Mesenteric fat pad (tissue), 1 donor: Measurements from ENCODE around the gene TBC1D21. TPM values are rescaled to one million over a fixed set of nuclear protein-coding genes. Genes with fewer than 3 reads are reported as not detected.
"Not testable (repeated sequence)": the region's sequence is repeated elsewhere in the genome, so short reads cannot be mapped to it uniquely, and the experiment has no call there.

Experiments
- DNase-seq: peaks from one replicate; pipeline ENCODE4 v3.0.0-alpha.2; 2020; ENCODE audit warnings: low spot score
- total RNA-seq: library from RNA; stranded (reverse); fragmentation: NEBNext Ultra II Directional; extraction: Animal tissue kit (Norgen Biotek cat#: 25700); gene quantifications from one replicate; pipeline ENCODE4 v1.2.1, GENCODE V29; 2021
- donor health status: DM: yes; HTN: yes; CAD: no.

Gene TBC1D21
- total RNA-seq, 1 donor from 2014 or later, result not detected

DNA sequence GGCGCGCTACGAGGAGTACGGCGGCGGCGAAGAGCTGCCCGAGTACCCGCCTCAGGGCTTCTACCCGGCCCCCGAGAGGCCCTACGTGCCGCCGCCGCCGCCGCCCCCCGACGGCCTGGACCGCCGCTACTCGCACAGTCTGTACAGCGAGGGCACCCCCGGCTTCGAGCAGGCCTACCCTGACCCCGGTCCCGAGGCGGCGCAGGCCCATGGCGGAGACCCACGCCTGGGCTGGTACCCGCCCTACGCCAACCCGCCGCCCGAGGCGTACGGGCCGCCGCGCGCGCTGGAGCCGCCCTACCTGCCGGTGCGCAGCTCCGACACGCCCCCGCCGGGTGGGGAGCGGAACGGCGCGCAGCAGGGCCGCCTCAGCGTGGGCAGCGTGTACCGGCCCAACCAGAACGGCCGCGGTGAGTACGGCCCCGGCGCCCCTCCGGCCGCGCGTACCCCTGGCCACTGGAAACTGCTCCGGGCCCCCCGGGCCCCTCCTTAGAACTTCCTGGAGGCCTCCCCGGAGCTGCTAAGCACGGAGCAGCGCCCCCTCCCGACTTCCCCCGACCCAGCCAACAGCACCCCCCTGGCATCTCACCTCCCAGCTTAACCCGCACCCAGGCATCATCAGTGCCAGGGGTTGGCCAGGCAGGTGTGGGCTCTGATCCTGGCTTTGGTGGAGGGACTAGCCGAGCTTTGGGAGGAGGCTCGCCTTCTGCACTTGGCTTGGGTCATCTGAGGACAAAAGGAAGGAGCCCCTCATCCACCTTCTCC is 54.3 kb downstream of the TBC1D21 start:
- no peak for DNase-seq

DNA sequence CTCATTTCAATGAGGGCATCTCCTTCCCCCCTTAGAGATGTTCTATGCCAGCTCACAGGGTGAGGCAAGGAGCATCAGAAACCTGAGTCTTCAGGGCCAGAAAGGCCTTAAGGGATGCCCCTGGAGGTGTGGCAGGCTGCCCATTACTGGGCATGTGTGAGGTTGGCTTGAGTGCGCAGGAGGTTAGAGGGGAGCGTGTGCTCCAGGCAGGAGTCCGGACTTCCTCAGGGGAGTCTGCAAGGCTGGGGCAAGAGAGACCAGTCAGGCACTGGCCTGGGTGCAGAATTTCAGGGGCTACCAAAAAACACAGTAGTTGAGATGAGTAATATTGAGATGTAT is 54.8 kb downstream of the TBC1D21 start:
- DNase-seq, result no peak

DNA sequence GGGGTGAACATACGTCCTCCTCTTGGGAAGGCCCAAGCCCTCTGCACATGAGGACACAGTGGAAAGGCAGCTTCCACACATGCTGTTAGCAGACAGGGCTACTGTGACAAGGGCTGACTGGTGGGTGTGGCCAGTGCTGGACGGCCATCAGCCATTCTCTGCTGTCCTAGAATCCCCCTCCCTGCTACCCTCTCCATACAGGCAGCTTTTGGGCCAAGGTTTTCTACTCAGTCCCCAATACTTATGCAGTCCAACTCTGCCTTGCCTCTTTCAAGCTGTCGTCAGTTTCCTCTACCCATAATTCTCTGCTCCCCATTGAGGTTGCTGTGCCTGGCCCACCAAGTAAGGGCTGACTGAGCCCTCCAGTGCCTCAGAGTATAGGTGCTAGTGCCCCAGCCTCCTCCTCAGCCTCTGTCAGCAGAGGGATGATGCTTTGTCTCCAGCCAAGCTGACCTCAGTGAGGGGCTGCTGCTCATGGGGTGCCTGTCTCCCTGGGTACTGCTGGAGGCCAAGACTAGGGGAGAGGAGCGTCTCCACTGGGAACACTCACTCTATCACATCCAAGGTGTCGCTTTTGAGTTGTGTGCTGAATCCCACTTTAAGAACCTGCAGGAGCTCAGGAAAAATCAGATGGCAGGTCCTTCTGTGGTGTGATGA is 55.7 kb downstream of the TBC1D21 start:
- no peak for DNase-seq

DNA sequence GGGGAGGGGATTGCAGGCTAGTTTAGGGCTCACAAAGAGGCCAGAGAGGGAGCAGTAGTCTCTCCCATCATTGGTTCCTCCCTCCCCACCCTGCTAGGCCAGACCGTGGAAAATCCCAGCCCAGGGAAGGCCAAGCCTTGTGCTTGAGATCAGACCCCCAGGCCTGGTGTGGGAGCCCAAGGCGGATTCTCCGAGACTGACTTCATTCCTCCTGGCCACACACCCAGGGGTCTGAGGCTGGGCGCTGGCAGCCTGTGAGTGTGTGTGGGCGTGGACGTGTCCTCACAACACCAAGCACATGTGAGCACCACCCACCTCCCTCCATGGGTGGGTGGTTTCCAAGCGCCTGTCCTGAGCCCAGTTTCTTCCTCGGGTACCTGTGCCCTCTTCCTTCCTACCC is 57.0 kb downstream of the TBC1D21 start:
- no peak for DNase-seq

DNA sequence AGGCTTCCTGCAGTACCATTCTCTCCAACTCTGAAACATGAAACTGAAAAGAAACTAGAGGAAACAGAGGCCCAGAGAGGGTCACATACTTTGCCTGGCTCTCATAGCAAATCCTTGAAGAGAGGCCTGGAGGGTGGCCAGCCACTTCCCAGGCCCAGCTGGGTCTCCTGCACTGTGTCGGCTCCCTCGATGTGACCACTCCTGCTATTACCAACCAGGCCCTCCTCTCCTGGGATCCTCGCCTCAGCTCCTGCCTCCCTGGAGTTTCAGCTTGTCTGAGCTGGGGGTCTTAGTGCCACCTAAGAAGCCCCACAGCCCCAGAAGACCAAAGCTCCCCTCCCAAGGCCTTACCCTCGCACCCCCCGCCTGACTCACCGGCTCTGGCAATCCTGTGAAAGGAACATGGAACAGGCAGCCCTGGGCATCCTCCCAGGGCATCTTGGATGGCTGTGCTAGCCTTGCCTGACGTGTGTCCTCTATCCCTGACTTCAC is 57.5 kb downstream of the TBC1D21 start:
- no peak for DNase-seq

DNA sequence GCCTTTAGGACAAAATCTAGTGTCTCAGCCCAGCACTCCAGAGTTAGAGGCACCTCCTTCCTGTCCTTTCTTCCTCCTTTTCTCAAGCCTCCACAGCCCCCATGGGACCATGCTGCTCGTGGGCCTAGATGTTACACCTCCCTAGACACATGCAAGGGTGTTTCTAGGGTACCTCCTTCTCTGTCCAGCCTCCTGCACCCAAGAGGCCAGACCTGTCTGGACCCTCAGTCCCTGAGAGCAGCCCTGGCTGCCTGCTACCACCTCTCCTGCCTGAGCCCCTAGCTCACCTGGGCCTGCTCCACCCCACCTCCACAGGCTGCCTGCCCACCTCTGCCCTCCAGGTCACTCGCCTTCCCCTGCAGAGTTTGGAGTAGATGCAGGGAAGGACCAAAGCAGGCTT is 58.1 kb downstream of the TBC1D21 start:
- DNase-seq, result no peak

DNA sequence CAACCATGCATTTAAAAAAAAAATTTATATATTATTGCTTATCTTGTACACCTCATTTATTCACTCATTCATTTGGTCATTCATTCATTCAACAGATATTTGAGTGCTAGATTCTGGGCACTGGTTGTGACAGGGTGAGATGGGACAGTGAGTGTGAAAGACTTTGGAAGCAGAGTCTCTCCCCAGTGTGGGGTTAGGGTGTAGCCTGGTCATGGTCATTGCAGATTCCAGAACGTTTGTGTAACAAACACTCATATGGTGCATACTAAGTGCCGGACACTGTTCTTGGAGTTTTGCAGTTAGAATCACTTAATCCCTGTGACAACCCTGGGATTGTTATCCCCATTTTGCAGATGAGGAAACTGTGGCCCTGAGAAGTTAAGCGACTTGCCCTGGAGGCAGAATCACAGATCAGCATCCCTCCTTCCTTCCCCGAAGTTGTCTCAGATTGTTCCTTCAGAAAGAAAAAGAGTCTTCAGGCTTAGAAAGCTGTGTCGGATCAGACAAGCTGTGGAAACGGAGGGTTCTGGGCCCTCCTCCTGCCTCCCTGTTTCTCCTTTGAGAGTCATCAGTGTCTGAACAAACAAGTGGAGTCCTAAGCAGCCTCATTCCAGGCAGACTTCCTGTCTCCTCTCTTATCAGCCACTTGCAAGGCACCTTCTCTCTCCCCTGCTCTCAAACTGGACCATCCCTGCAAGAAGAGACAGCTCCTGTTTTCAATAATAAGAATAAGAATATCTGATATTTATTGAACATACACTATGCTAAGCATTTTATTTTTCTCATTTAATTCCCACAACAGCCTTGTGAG is 59.2 kb downstream of the TBC1D21 start:
- DNase-seq, result no peak

DNA sequence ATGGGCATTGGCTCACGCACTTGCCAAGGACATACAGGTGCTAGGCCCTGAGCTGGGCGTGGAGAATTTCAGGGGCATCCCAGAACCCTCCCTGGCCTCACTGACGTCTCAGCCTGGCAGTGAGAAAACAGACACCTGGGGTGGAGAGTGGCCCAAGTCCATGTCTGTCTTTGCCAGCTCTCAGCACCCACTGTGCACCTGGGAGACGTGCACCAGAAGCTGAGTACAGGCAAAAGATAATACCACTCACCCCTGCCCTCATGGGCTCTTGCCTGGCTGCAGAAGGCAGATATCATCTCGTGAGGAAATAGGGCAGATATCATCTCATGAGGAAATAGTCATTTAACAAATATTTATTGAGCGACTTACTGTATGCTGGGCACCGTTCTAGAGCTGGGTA is 60.9 kb downstream of the TBC1D21 start:
- no peak for DNase-seq

DNA sequence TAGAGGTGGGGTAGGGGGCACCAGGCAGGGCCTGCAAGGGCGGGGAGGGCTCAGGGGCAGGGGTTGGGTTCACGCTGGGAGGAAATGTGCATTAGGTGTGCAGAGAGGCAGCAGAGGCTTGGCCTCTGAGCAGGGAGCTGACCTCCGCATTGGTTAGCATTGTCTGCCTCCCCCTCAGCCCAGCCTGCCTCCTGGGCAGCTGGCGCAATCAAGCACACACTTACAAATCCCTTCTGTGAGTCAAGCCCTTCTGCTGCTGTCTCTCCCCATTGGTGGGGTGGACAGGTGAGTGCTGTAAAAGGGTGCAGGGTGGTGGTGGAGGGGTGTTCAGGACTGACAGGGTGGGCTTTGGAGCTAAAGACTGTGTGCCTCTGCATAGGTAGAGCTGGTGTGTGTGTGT is 62.2 kb downstream of the TBC1D21 start:
- no peak for DNase-seq

DNA sequence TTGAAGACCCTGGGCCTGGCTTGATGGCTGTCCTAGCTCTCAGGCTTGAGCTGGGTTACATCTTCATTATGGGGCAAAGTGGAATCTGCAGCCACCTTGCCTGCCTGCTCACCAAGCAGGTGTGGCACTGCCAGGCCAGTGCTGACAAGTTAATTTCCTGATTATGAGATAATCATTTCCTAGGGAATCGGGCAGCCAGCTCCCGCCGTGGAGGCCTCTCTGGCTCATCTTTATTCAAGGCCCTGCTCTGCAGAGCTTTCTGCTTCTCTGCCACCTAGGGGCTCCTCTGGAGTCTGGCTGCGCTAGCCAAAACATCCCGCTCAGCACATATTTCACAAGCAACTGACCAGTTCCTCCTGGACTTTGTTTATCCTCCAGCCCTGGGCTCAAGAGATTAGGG is 62.8 kb downstream of the TBC1D21 start:
- DNase-seq, result no peak

DNA sequence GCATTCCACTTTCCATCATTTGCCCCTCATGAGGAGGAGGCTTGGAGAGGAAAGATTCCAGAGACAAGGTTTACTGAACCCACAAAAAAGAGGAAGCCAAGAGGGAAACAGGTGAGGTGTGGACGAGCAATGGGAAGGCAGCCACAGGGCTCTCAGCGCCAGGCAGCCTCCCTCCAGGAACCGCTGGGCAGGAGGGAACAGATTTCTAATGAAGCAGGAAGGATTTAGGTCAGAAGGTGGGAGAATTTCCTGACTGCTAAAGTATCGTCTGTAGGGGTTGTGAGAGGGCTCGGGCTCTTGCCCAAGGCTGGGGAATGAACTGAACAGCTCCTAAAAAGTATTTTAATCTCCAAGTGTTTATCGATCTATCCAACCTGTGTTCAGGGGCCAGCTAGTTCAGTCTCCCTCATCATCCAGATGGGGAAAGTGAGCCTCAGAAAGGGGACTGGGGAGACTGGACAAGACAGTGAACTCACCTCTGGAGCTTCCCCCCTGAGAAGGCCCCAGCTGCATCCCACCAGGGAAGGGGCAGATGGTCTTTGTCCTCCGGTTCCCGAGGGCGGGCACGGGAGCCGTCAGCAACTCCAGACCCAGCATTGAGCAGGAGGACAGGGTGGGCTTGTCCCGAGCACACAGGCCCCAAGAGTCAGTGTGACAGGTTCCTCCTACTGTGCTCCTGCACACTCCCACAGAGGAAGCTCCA is 63.4 kb downstream of the TBC1D21 start:
- DNase-seq, result no peak

DNA sequence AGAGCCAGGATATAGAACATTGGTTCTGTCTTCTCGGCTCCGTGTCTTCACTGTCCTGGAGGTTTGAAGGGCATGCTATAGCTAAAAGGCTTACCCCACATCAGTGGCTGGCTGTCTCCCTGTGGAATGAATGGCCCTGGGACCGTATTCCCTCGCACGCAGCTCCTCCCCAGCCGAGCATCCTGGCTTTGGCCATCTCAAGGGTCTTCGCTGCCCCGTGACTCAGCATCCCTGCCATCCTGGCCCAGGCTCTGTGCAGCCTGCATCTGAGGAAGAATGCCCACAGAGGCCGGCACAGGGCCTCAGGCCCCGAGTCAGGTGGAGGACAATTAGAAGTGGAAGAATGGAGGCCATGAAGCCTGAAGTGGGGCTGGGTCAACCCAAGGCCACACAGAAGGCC is 63.9 kb downstream of the TBC1D21 start:
- no peak for DNase-seq

DNA sequence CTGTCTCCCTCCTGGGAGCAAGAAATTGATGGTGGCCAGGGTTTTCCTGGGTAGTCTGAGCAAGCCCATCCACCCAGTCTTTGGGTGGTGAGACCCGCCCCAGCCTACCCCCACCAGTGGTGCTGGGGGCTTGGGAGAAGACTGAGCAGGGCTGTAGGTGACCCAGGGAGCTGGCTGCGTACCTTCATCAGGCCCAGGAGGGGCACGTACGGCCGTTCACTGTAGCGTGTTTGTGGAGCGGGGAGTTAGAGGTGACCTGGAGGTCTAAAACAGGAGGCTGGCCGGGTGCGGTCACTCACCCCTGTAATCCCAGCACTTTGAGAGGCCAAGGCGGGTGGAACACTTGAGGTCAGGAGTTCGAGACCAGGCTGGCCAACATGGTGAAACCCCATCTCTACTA is 64.4 kb downstream of the TBC1D21 start:
- DNase-seq, result no peak

DNA sequence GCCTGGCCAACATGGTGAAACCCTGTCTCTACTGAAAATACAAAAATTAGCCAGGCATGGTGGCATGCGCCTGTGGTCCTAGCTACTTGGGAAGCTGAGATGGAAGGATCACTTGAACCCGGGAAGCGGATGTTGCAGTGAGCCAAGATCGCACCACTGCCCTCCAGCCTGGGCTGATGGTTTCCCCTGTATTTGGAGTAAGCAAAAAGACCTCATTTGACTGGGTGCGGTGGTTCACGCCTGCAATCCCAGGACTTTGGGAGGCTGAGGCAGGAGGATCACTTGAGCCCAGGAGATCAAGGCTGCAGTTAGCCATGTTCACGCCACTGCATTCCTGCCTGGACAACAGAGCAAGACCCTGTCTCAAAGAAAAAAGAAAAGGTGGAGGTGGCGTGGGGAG is 65.2 kb downstream of the TBC1D21 start:
- not testable (repeated sequence) for DNase-seq

Other genes with a start within 250 kb of the TBC1D21 start
- 70.1 TPM for gene NPTN, start 240.2 kb upstream of the TBC1D21 start, total RNA-seq
- gene CD276, start 189.2 kb upstream of the TBC1D21 start, total RNA-seq, result 89.5 TPM
- gene INSYN1, start 120.2 kb upstream of the TBC1D21 start, total RNA-seq, result 5.0 TPM
- gene LOXL1, start 52.9 kb downstream of the TBC1D21 start, total RNA-seq, result 14.0 TPM
- gene STOML1, start 118.7 kb downstream of the TBC1D21 start, total RNA-seq, result 18.6 TPM
- 92.3 TPM for gene PML, start 121.2 kb downstream of the TBC1D21 start, total RNA-seq
- not detected for gene GOLGA6A, start 209.0 kb downstream of the TBC1D21 start, total RNA-seq